Body of pancreas (tissue), 4 donors: ENCODE measurements around the gene MOV10L1. TPM values are rescaled to one million over a fixed set of nuclear protein-coding genes. Genes with fewer than 3 reads are reported as not detected.
"Not testable (repeated sequence)": the region's sequence is repeated elsewhere in the genome, so short reads cannot be mapped to it uniquely, and the experiment has no call there.

ENCODE experiments used
- ATAC-seq: fragments of 150-250 bp; one replicate; pipeline ENCODE4 v1.9.1; 2016
- DNase-seq, 4 donors: peaks; one replicate each; pipeline ENCODE4 v3.0.0-alpha.2; 2019
- H3K27ac ChIP-seq, 4 donors: fragments of 200-600 bp; sonication (generic); 1 replicate in 3 of 4; 2 replicates in 1 of 4; pipeline versions ENCODE4 v1.5.1 to v1.6.1; 2016 to 2019; ENCODE audit warnings: mild to moderate bottlenecking in 1 of 4, mixed read lengths in 1 of 4, moderate library complexity in 1 of 4
- H3K27me3 ChIP-seq, 2 donors: fragments of 200-600 bp; sonication (generic); one replicate each; pipeline ENCODE4 v1.6.0; 2016; ENCODE audit warnings: mild to moderate bottlenecking in 1 of 2
- H3K36me3 ChIP-seq, 2 donors: fragments of 200-600 bp; sonication (generic); replicated peaks in 1 of 2; 2 replicates each; pipeline ENCODE4 v1.5.1; 2016; ENCODE audit warnings: low read depth in 2 of 2; ENCODE audit not compliant: insufficient read depth in 1 of 2
- H3K4me1 ChIP-seq: fragments of 200-600 bp; sonication (generic); one replicate; pipeline ENCODE4 v1.6.0; 2016
- H3K4me3 ChIP-seq, 2 donors: fragments of 200-600 bp; sonication (generic); 1 replicate in 1 of 2; 2 replicates in 1 of 2; pipeline ENCODE4 v1.5.1; 2016 to 2019
- H3K9me3 ChIP-seq, 3 donors: fragments of 200-600 bp; sonication (generic); 1 replicate in 2 of 3; 2 replicates in 1 of 3; pipeline ENCODE4 v1.5.1; 2016
- CTCF ChIP-seq, 7 experiments: fragments of 450-650 bp in 4 of 7; fragments of 200-600 bp in 3 of 7; sonication (generic) in 3 of 7; IDR thresholded peaks; one replicate each; pipeline ENCODE4 v1.5.1; 2016 to 2019; ENCODE audit warnings: antibody characterized with exemption in 7 of 7
- POLR2A ChIP-seq, 3 donors: fragments of 450-650 bp; IDR thresholded peaks; one replicate each; pipeline ENCODE4 v1.6.1; 2016; ENCODE audit warnings: antibody characterized with exemption in 3 of 3, mild to moderate bottlenecking in 2 of 3
- WGBS, 2 donors: methylation state at CpG; one replicate each; pipeline ENCODE4 v1.1.5; 2017; 5-methylcytosine and 5-hydroxymethylcytosine counted together
- intact Hi-C: fragments of 100-400 bp; cut with DNase I; formaldehyde crosslinking; loops from one replicate; pipeline ENCODE4 v1.15.1; 2023
- total RNA-seq, 2 donors: library from RNA; depleted of rRNA; stranded (reverse); fragments of >200 nt; gene quantifications; one replicate each; pipeline ENCODE4 v1.1.0, GENCODE V29; 2016

The MOV10L1 gene
- total RNA-seq, 2 donors from 2014 or later, result 0.52 TPM; not detected in 1

- TF ChIP-seq CTCF (IDR thresholded peaks at IDR 0.05), result no peak
- no peak for TF ChIP-seq POLR2A (IDR thresholded peaks at IDR 0.05)
- intact Hi-C loops, result no loop called here
These were observed 75.8 kb downstream of the MOV10L1 start for GRCh38 chr22:50165436-50166123.

DNA sequence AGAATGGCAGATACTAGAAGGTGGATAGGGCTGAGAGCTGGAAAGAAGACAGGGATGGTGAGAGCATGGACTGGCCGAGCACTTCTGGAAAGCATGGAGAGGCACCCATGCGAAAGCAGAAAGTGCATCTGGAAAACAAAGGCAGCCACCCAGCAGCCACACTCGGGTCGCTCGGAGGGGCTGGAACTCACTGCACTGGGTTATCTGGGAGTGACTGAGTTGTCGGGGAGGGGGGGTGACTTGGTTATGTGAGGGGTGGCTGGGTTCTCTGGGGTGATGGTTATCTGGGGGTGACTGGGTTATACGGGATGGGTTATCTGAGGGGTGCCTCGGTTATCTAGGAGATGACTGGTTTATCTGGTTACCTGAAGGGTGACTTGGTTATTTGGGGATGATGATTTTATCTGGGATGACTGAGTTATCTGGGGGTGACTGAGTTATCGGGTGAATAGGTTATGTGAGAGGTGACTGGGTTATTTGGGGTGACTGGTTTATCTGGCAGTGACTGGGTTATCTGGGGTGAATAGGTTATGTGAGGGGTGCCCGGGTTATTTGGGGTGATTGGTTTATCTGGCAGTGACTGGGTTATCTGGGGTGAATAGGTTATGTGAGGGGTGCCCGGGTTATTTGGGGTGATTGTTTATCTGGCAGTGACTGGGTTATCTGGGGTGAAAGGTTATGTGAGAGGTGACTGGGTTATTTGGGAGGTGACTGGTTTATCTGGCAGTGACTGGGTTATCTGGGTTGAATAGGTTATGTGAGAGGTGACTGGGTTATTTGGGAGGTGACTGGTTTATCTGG, 78.1 kb downstream of the MOV10L1 start:
- TF ChIP-seq POLR2A (IDR thresholded peaks at IDR 0.05), result no peak
- TF ChIP-seq CTCF (IDR thresholded peaks at IDR 0.05), result no peak
- Histone ChIP-seq H3K4me3 (no peak overlapping the region), H3K4me1 (peaks cover 7% of the 10 kb centered on the region), H3K9me3 (no peaks in the 10 kb centered on the region), H3K27ac (no peak overlapping the region), H3K36me3 (no peaks in the 10 kb centered on the region), H3K27me3 (peaks cover 0 to 7% of the 10 kb centered on the region in 2 donors)
- DNase-seq (no peak), ATAC-seq (no peak)
- WGBS, 2 donors, result 38 to 42% methylated on average over 10 to 11 of the region's 11 CpGs
- intact Hi-C loops, result no loop called here

More at GRCh38 chr22:50165436-50166123, 75.8 kb downstream of the MOV10L1 start:
- Histone ChIP-seq H3K36me3 (no peaks in the 10 kb centered on the region), H3K9me3 (no peaks in the 10 kb centered on the region), H3K4me1 (no peaks in the 10 kb centered on the region), H3K27me3 (peaks cover 0 to 7% of the 10 kb centered on the region in 2 donors), H3K4me3 (no peak overlapping the region), H3K27ac (no peak overlapping the region)
- WGBS, 2 donors, result 92 to 95% methylated on average over 4 to 28 of the region's 28 CpGs
- no peak for DNase-seq
- ATAC-seq, result no peak

- not testable (repeated sequence) for H3K27me3 ChIP-seq
These were observed 78.8 kb downstream of the MOV10L1 start for GRCh38 chr22:50168490-50169180.

GRCh38 chr22:50169181-50169759, 79.5 kb downstream of the MOV10L1 start:
- Histone ChIP-seq H3K27me3 (peaks cover 0 to 7% of the 10 kb centered on the region in 2 donors), H3K27ac (no peak overlapping the region), H3K36me3 (no peaks in the 10 kb centered on the region), H3K4me1 (peaks cover 7% of the 10 kb centered on the region), H3K4me3 (no peak overlapping the region), H3K9me3 (no peaks in the 10 kb centered on the region)
- WGBS, 2 donors, result 15 to 23% methylated on average over 20 to 36 of the region's 36 CpGs
- TF ChIP-seq POLR2A (IDR thresholded peaks at IDR 0.05) (no peak), CTCF (IDR thresholded peaks at IDR 0.05) (no peak)
- no peak for ATAC-seq
- intact Hi-C loops, result no loop called here
- DNase-seq, result peak in 1 of 4 donors; percentile 15

More at GRCh38 chr22:50168490-50169180, 78.8 kb downstream of the MOV10L1 start:
- ATAC-seq, H3K4me3 ChIP-seq, H3K9me3 ChIP-seq, intact Hi-C loops, H3K36me3 ChIP-seq, H3K4me1 ChIP-seq, DNase-seq, H3K27ac ChIP-seq: not testable (repeated sequence)
- WGBS, 2 donors, result 21 to 30% methylated on average over 5 of the region's 5 CpGs
